Karpas-422 (cell line): ENCODE measurements around the gene GID8. TPM values are rescaled to one million over a fixed set of nuclear protein-coding genes. Genes with fewer than 3 reads are reported as not detected.

Source experiments
- total RNA-seq: library from RNA; depleted of rRNA; stranded (reverse); fragments of >200 nt; shearing (Covaris generic); gene quantifications from 2 replicates; pipeline ENCODE4 v1.2.3, GENCODE V29; 2014; ENCODE audit warnings: low replicate concordance; rRNA removed

The GID8 gene
- total RNA-seq, 1 experiment from 2014 or later = 31.3 TPM

Other genes with a start within 250 kb of the GID8 start
- not detected in 2 replicates for gene NTSR1, start 229.3 kb upstream of the GID8 start, total RNA-seq
- gene MRGBP, start 141.7 kb upstream of the GID8 start, total RNA-seq = 17.9 and 31.9 TPM in 2 replicates
- gene OGFR, start 133.3 kb upstream of the GID8 start, total RNA-seq = 23.8 and 99.0 TPM in 2 replicates
- 41.2 and 87.5 TPM in 2 replicates for gene COL9A3, start 121.1 kb upstream of the GID8 start, total RNA-seq
- 11.3 and 11.5 TPM in 2 replicates for gene TCFL5, start 76.3 kb upstream of the GID8 start, total RNA-seq
- gene DIDO1, start 11.6 kb upstream of the GID8 start, total RNA-seq = 35.4 and 43.4 TPM in 2 replicates
- gene SLC17A9, start 14.6 kb downstream of the GID8 start, total RNA-seq = 15.9 and 22.1 TPM in 2 replicates
- not detected in 2 replicates for gene BHLHE23, start 68.8 kb downstream of the GID8 start, total RNA-seq